Pericardium fibroblast (primary cell): ENCODE results near the gene ADAM33. TPM values are rescaled to one million over a fixed set of nuclear protein-coding genes. Genes with fewer than 3 reads are reported as not detected.

Experiments
- total RNA-seq: library from RNA; depleted of rRNA; stranded (reverse); fragments of >200 nt; gene quantifications from 2 replicates; pipeline ENCODE4 v1.2.3, GENCODE V29; 2015

ADAM33 gene
- 89.4 and 111 TPM in 2 replicates for total RNA-seq

GRCh38 chr20:3681931-3682781 lies at the start of gene ADAM33:
TSS of gene ADAM33 (minus strand) at chr20:3682010. CDS start at chr20:3682004, 6 bp downstream.

DNA sequence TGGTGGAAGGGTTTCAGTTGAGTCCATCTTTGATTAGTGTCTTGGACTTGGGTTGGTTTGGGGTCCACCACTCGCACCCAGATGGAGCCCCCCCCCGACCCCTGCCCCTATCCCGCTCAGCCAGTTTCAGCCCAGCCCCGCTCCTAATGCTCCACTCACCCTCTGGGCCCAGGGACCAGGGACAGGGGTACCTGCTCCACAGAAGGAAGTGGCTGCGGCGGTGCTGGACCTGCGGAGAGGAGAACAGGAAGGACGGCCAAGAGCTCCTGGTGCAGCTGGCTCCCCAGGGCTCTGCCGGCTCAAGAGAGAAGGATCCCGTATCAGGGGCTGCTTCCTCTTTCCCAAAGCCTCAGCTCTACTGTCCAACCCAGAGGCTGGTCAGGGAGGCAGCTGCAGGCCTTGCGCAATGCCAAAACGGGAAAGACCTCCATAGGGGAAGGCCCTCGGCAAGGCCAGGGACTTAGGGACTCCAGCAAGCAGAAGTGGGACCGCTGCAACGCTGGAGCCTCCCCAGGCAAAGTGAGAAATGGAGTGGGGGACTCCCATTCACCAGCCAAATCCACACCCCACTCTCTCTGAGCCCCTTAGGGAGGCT lies 30.6 kb upstream of the ADAM33 start, which contains the start of gene SIGLEC1:
TSS of gene SIGLEC1 (minus strand) at position 322 of the 595 bp plus-strand sequence. CDS start 5,472 bp downstream, outside the sequence.

GRCh38 chr20:3663031-3663701 lies 18.6 kb downstream of the ADAM33 start, which contains the start of gene GFRA4:
TSS of gene GFRA4 (minus strand) at chr20:3663399. CDS start at chr20:3663399, 0 bp downstream.

Other genes starting within 250 kb of the ADAM33 start
- 23.3 and 28.0 TPM in 2 replicates for gene ATRN, start 211.0 kb downstream of the ADAM33 start, total RNA-seq
- gene GFRA4, start 18.6 kb downstream of the ADAM33 start, total RNA-seq: not detected in 2 replicates
- gene SIGLEC1, start 30.6 kb upstream of the ADAM33 start, total RNA-seq: not detected in 2 replicates
- 3.2 and 5.0 TPM in 2 replicates for gene HSPA12B, start 50.7 kb upstream of the ADAM33 start, total RNA-seq
- gene ADISSP, start 85.7 kb upstream of the ADAM33 start, total RNA-seq: 34.8 and 39.9 TPM in 2 replicates
- 0.23 TPM in 1 of 2 replicates, not detected in the other for gene SPEF1, start 99.4 kb upstream of the ADAM33 start, total RNA-seq
- 78.3 and 85.1 TPM in 2 replicates for gene CENPB, start 104.7 kb upstream of the ADAM33 start, total RNA-seq
- gene CDC25B, start 114.3 kb upstream of the ADAM33 start, total RNA-seq: 72.4 and 73.8 TPM in 2 replicates
- gene AP5S1, start 138.5 kb upstream of the ADAM33 start, total RNA-seq: 12.1 and 22.5 TPM in 2 replicates
- gene MAVS, start 164.8 kb upstream of the ADAM33 start, total RNA-seq: 24.2 and 25.7 TPM in 2 replicates
- gene PANK2, start 207.4 kb upstream of the ADAM33 start, total RNA-seq: 33.3 and 44.7 TPM in 2 replicates